HG03103 (cell line): ENCODE measurements around the gene KCNJ13.

Experiments
- ATAC-seq: cut with Tn5 transposase; IDR thresholded peaks from one replicate; pipeline ENCODE4 v1.9.1; 2021; ENCODE audit warnings: low read depth; ENCODE audit not compliant: unreplicated experiment

Gene KCNJ13

GRCh38 chr2:232776435-232776834, at the start of gene KCNJ13:
Gene KCNJ13, minus strand, starts transcription at chr2:232776565. Its CDS starts 5,203 bp downstream, at chr2:232771362.
- no peak for ATAC-seq

GRCh38 chr2:232817756-232818155, 41.4 kb upstream of the KCNJ13 start:
- no peak for ATAC-seq

GRCh38 chr2:232816657-232817056, 40.3 kb upstream of the KCNJ13 start:
- no peak for ATAC-seq

DNA sequence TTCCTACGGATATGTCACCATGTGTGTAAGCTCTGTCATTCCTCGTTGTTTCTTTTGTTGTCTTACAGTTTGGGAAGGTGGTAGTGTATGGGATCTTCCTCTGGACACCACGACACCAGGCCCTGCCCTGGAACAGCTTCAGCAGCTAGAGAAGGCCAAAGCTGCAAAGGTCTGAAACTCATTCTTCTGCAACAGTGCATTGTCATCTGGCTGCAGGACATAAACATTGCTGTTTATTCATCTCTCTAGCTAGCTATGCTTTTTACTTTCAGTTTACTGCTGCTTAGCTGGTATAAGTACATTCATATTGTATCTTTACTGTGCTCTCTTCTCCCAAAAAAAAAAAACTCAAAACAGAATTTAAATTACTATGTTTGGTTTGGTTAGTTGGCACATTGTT, 39.2 kb upstream of the KCNJ13 start:
- no peak for ATAC-seq

DNA sequence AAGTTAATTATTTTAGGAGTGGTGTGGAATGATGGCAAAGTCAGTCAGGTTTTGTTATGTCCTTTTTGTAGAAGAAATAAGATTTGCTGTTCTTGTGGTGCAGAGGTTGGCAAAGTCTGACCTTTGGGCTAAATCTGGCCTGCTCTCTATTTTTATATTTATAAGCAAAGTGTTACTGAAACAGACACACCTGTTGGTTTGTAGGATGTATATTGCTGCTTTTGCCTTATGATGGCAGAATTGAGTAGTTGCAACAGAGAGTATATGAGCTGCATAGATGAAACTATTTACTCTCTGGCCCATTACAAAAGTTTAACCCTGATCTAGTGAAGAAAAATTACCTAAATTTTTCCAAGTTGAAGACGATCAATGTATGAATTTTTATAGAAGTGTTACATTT, 34.1 kb upstream of the KCNJ13 start:
- no peak for ATAC-seq

- no peak for ATAC-seq
Observed at GRCh38 chr2:232809349-232810124, 33.2 kb upstream of the KCNJ13 start.

DNA sequence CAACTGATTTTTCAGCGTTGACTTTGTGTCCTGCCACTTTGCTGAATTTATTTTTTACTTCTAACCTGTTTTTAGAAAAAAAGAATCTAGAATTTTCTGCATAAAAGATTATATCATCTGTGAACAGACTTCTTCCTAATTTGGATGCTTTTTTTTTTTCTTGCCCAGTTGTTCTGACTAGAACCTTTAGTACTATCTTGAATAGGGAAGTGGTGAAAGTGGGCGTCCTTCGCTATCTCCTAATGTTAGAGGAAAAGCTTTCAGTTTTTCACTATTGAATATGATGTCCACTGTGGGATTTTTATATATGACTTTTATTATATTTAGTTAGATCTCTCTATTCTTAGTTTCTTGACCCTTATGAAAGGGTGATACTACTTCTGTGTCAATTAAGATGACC, 25.7 kb upstream of the KCNJ13 start:
- ATAC-seq = no peak

DNA sequence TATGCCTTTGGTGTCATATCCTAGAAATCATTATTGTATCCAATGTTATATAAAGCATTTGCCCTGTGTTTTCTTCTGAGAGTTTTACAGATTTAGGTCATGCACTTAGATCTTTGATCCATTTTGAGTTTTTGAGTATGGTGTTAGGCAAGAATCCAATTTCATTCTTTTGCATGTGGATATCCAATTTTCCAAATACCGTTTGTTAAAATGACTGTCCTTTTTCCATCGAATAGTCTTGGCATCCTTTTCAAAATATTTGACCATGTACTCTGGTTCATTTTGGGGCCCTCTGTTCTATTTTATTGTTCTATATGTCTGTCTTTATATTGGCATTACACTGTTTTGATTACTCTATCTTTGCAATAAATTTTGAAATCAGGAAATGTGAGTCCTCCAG, 23.8 kb upstream of the KCNJ13 start:
- ATAC-seq = no peak

- ATAC-seq = no peak
Observed at GRCh38 chr2:232798187-232798586, 21.8 kb upstream of the KCNJ13 start.

GRCh38 chr2:232795920-232796319, 19.6 kb upstream of the KCNJ13 start:
- no peak for ATAC-seq

DNA sequence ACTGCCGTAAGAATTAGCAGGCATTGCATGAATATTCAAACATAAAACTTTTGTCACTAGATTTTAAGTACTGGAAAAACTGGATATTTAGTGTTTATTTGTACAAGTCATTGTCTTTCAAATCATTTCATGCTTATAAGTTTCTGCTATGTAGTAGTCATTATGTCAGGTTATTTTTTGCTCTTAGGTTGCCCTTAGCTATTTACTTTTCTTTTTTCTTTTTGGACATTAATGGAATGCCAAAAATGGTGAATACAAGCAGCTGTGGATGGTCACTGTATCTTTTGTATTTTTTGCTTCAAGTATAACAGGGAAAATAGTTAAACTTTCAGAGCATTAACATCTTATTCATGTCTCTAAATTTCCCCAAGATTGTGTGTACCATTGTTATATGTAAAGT, 18.6 kb upstream of the KCNJ13 start:
- no peak for ATAC-seq

DNA sequence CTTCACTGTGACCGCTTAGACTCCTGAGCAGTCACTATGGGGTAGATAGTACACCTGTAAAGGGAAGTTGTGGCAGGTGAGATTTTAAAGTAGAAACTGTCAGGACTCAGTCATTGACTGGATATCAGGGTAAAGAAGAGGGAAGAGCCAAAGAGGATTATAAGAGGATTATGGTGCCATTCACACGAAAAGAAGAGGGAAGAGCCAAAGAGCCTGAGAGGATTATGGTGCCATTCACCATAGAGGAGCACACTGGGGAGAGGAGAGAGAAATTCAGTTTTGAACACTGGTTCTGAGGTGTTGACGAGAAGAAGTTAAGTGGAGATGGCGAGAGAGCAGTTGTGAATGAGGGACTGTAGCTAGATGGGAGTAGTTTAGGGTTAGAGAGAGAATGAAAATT, 16.9 kb upstream of the KCNJ13 start:
- no peak for ATAC-seq

GRCh38 chr2:232791518-232791917, 15.2 kb upstream of the KCNJ13 start:
- no peak for ATAC-seq

DNA sequence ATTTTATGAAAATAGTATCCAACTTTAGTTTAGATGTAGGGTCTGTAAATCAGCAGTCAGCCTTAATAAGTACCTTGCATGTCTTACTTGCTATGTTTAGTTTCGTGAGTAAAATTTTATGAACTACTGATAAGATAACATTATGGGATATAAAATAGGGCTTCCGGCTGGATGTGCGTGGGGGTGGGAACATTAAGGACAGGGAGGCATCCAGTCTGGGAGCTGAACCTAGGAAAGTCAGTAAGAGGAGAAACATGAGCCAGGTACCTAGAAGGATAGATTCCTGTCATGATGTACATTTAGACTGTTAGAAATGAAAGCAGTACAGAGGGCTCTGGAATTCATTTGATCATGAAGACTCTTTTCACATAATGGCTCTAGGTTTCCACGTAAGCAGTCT, 12.7 kb upstream of the KCNJ13 start:
- ATAC-seq = no peak

- no peak for ATAC-seq
Observed at GRCh38 chr2:232787806-232788205, 11.4 kb upstream of the KCNJ13 start.

GRCh38 chr2:232783278-232783677, 6.9 kb upstream of the KCNJ13 start:
- no peak for ATAC-seq

GRCh38 chr2:232781765-232782164, 5.4 kb upstream of the KCNJ13 start:
- ATAC-seq = no peak

DNA sequence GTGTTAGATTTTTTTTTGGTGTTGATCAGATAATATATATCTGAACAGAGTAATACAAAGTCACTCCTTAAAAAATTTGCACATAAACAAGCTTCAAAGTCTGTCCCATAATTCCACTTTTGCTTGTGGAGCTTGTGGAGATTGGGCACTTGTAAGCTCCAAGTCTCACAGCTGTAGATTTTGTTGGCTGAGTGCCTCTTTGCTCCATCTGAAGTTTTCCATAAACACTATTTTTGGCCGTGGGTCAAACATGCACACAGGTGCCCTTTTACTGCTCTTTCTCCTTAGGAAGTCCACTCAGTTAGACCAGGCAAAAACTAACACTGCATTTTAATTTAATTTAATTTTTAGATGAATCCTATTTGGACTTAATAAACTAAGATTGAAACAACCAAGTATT, 3.6 kb upstream of the KCNJ13 start:
- ATAC-seq = no peak

- ATAC-seq = no peak
Observed at GRCh38 chr2:232779465-232779864, 3.1 kb upstream of the KCNJ13 start.

- no peak for ATAC-seq
Observed at GRCh38 chr2:232777276-232777675, 911 bp upstream of the KCNJ13 start.

GRCh38 chr2:232773815-232774214, 2.5 kb downstream of the KCNJ13 start:
- no peak for ATAC-seq

DNA sequence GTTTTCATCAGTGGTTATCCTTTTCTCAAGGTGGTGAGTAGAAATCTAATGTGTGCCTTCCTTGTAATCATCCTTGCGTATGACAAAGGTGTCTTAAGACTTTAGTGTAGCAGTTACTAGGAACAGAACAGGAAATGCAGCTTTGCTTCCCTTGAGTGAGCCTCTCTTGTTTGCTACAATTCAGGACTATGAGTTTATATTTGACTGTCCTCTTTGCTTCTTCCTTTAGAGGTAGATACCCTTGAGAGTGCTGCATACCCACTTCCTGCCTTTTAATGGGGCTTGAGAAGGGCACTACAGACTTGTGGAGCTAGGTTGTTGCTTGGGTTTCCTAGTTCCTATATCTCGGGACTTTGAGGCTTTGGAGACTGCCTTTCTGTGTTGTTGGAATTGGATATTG, 3.8 kb downstream of the KCNJ13 start:
- ATAC-seq = peak; percentile 83

- ATAC-seq = no peak
Observed at GRCh38 chr2:232771870-232772269, 4.5 kb downstream of the KCNJ13 start.
